PFSK-1 (cell line): ENCODE results near the gene LRRC26.

Source experiments
- FOXP2 ChIP-seq: optimal IDR thresholded peaks from 2 replicates; pipeline ENCODE3; 2011; ENCODE audit warnings: borderline replicate concordance, control low read depth, inconsistent platforms; ENCODE audit not compliant: insufficient read depth; ENCODE audit errors: extremely low read length, extremely low read depth
- POLR2AphosphoS5 ChIP-seq: IDR thresholded peaks from 2 replicates; pipeline ENCODE4 v1.6.1; 2012; ENCODE audit warnings: low read depth, mild to moderate bottlenecking, control low read depth, low read length, moderate library complexity
- SIN3A ChIP-seq: IDR thresholded peaks from 2 replicates; pipeline ENCODE4 v1.6.1; 2012; ENCODE audit warnings: mild to moderate bottlenecking, low read length, moderate library complexity, borderline replicate concordance; ENCODE audit not compliant: insufficient read depth
- TAF1 ChIP-seq: IDR thresholded peaks from 2 replicates; pipeline ENCODE4 v1.6.1; 2012; ENCODE audit warnings: low read length, control low read depth, borderline replicate concordance; ENCODE audit not compliant: insufficient read depth
- TF ChIP-seq, protein P1 (sequence below), 2 experiments: IDR thresholded peaks; 2 replicates each; pipeline versions ENCODE4 v1.6.1 to v1.8.0; 2011 to 2012; ENCODE audit warnings: low read depth in 2 of 2, low read length in 2 of 2, control low read depth in 1 of 2, inconsistent platforms in 1 of 2, mild to moderate bottlenecking in 1 of 2, moderate library complexity in 1 of 2; ENCODE audit not compliant: insufficient read depth in 1 of 2

LRRC26 gene

GRCh38 chr9:137185921-137186320 is 16.1 kb upstream of the LRRC26 start:
- TF ChIP-seq SIN3A (no peak), FOXP2 (no peak), TAF1 (no peak), POLR2AphosphoS5 (no peak)
- TF ChIP-seq, protein P1, sequence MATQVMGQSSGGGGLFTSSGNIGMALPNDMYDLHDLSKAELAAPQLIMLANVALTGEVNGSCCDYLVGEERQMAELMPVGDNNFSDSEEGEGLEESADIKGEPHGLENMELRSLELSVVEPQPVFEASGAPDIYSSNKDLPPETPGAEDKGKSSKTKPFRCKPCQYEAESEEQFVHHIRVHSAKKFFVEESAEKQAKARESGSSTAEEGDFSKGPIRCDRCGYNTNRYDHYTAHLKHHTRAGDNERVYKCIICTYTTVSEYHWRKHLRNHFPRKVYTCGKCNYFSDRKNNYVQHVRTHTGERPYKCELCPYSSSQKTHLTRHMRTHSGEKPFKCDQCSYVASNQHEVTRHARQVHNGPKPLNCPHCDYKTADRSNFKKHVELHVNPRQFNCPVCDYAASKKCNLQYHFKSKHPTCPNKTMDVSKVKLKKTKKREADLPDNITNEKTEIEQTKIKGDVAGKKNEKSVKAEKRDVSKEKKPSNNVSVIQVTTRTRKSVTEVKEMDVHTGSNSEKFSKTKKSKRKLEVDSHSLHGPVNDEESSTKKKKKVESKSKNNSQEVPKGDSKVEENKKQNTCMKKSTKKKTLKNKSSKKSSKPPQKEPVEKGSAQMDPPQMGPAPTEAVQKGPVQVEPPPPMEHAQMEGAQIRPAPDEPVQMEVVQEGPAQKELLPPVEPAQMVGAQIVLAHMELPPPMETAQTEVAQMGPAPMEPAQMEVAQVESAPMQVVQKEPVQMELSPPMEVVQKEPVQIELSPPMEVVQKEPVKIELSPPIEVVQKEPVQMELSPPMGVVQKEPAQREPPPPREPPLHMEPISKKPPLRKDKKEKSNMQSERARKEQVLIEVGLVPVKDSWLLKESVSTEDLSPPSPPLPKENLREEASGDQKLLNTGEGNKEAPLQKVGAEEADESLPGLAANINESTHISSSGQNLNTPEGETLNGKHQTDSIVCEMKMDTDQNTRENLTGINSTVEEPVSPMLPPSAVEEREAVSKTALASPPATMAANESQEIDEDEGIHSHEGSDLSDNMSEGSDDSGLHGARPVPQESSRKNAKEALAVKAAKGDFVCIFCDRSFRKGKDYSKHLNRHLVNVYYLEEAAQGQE (IDR thresholded peaks at IDR 0.05; ENCODE audit: insufficient read depth in 1 of 2, low read depth in 2 of 2, low read length in 2 of 2): no peak

GRCh38 chr9:137184881-137185660 is 15.2 kb upstream of the LRRC26 start:
- no peak for TF ChIP-seq TAF1
- TF ChIP-seq SIN3A: no peak
- no peak for TF ChIP-seq FOXP2
- TF ChIP-seq POLR2AphosphoS5: no peak
- TF ChIP-seq, protein P1 (IDR thresholded peaks at IDR 0.05; ENCODE audit: insufficient read depth in 1 of 2, low read depth in 2 of 2, low read length in 2 of 2): no peak

- TF ChIP-seq TAF1 (no peak), FOXP2 (no peak), SIN3A (no peak), POLR2AphosphoS5 (no peak)
- TF ChIP-seq, protein P1 (IDR thresholded peaks at IDR 0.05; ENCODE audit: insufficient read depth in 1 of 2, low read depth in 2 of 2, low read length in 2 of 2): no peak
These were observed 14.2 kb upstream of the LRRC26 start for GRCh38 chr9:137183980-137184595.

DNA sequence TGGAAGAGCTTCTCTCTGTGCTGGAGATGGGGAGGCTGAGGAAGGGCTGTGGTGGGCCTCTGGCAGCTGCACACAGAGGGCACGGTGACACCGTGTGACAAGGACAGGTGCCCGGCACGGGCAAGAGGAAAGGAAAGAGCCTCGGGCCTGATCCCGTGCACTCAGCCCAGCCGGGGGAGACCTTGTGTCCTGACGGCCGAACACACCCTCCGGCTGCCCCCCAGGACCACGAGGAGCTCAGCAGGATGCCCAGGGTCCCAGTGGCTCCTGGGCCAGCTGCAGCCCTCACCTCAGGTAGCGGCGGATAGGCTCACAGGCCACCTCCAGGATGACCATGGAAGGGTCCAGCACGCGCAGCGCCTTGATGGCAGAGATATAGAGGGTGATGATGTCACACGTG is 13.0 kb upstream of the LRRC26 start:
- TF ChIP-seq POLR2AphosphoS5: no peak
- TF ChIP-seq FOXP2: no peak

- TF ChIP-seq, protein P1 (IDR thresholded peaks at IDR 0.05; ENCODE audit: insufficient read depth in 1 of 2, low read depth in 2 of 2, low read length in 2 of 2): no peak
- no peak for TF ChIP-seq POLR2AphosphoS5
- TF ChIP-seq FOXP2: no peak
- no peak for TF ChIP-seq SIN3A
- no peak for TF ChIP-seq TAF1
These were observed 11.8 kb upstream of the LRRC26 start for GRCh38 chr9:137181680-137182079.
